ENCODE measurements around the gene ADARB2. TPM values are rescaled to one million over a fixed set of nuclear protein-coding genes. Genes with fewer than 3 reads are reported as not detected.

Gene ADARB2
- total and polyA plus RNA-seq, 11 donors = 0.07 to 1.2 (median 0.28) TPM; not detected in 4

GRCh38 chr10:1483826-1484225, 253.5 kb downstream of the ADARB2 start:
- no peak for TF ChIP-seq POLR2A (IDR thresholded peaks at IDR 0.05)
- no peak for TF ChIP-seq CTCF (IDR thresholded peaks at IDR 0.05)
- peaks cover 0 to 9% (median 0%) of the 10 kb centered on the region in 9 donors for H3K27me3 ChIP-seq
- ATAC-seq (no peak), DNase-seq (no peak)
- no peak overlapping the region for H3K27ac ChIP-seq
- WGBS, 4 donors = 60 to 66% (median 62%) methylated on average over 7 of the region's 7 CpGs
- H3K9me3 ChIP-seq = no peaks in the 10 kb centered on the region
- no peaks in the 10 kb centered on the region for H3K36me3 ChIP-seq
- H3K4me3 ChIP-seq = no peak overlapping the region
- no peaks in the 10 kb centered on the region for H3K4me1 ChIP-seq
- intact Hi-C loops (cut with DNase I) = no loop called here

GRCh38 chr10:1483246-1483645, 254.1 kb downstream of the ADARB2 start:
- TF ChIP-seq CTCF (IDR thresholded peaks at IDR 0.05) (no peak), POLR2A (IDR thresholded peaks at IDR 0.05) (no peak)
- DNase-seq (no peak), ATAC-seq (no peak)
- Histone ChIP-seq H3K27me3 (peaks cover 0 to 9% (median 0%) of the 10 kb centered on the region in 9 donors), H3K4me1 (no peaks in the 10 kb centered on the region), H3K9me3 (no peaks in the 10 kb centered on the region), H3K27ac (no peak overlapping the region), H3K4me3 (no peak overlapping the region), H3K36me3 (no peaks in the 10 kb centered on the region)
- 37 to 54% (median 45%) methylated on average over 10 of the region's 10 CpGs for WGBS, 4 donors
- intact Hi-C loops (cut with DNase I) = no loop called here

GRCh38 chr10:1477578-1477977, 259.7 kb downstream of the ADARB2 start:
- H3K4me3 ChIP-seq = no peak overlapping the region
- no peaks in the 10 kb centered on the region for H3K4me1 ChIP-seq
- ATAC-seq (no peak), DNase-seq (no peak)
- intact Hi-C loops (cut with DNase I) = no loop called here
- TF ChIP-seq CTCF (IDR thresholded peaks at IDR 0.05) (no peak), POLR2A (IDR thresholded peaks at IDR 0.05) (no peak)
- WGBS, 4 donors = 85 to 90% (median 88%) methylated on average over 9 of the region's 9 CpGs
- peaks cover 0 to 29% (median 0%) of the 10 kb centered on the region in 9 donors for H3K27me3 ChIP-seq
- H3K27ac ChIP-seq = no peak overlapping the region
- no peaks in the 10 kb centered on the region for H3K36me3 ChIP-seq
- H3K9me3 ChIP-seq = no peaks in the 10 kb centered on the region

GRCh38 chr10:1476455-1476803, 260.9 kb downstream of the ADARB2 start:
- H3K9me3 ChIP-seq = no peaks in the 10 kb centered on the region
- peaks cover 0 to 29% (median 0%) of the 10 kb centered on the region in 9 donors for H3K27me3 ChIP-seq
- DNase-seq (no peak), ATAC-seq (no peak)
- intact Hi-C loops (cut with DNase I) = no loop called here
- 64 to 79% (median 69%) methylated on average over 13 of the region's 13 CpGs for WGBS, 4 donors
- TF ChIP-seq POLR2A (IDR thresholded peaks at IDR 0.05) = no peak
- no peak for TF ChIP-seq CTCF (IDR thresholded peaks at IDR 0.05)
- H3K27ac ChIP-seq = no peak overlapping the region
- no peaks in the 10 kb centered on the region for H3K36me3 ChIP-seq
- no peaks in the 10 kb centered on the region for H3K4me1 ChIP-seq
- H3K4me3 ChIP-seq = no peak overlapping the region
